Thyroid gland (tissue), 4 donors: Measurements from ENCODE around the gene TMEM164.

Source experiments
- POLR2A ChIP-seq, 2 donors: fragments of 450-650 bp; IDR thresholded peaks; one replicate each; pipeline ENCODE4 v1.6.1; 2017; ENCODE audit warnings: antibody characterized with exemption in 2 of 2, mild to moderate bottlenecking in 2 of 2, moderate library complexity in 1 of 2
- TF ChIP-seq, protein P1 (sequence below), 6 experiments: fragments of 200-600 bp in 3 of 6; fragments of 450-650 bp in 3 of 6; sonication (generic) in 3 of 6; IDR thresholded peaks; one replicate each; pipeline ENCODE4 v1.5.1; 2016 to 2019; ENCODE audit warnings: antibody characterized with exemption in 6 of 6, mild to moderate bottlenecking in 2 of 6, inconsistent platforms in 1 of 6, moderate library complexity in 1 of 6

GRCh38 chrX:110056419-110056818 lies 53.5 kb downstream of the TMEM164 start:
- no peak for TF ChIP-seq POLR2A (IDR thresholded peaks at IDR 0.05)
- TF ChIP-seq, protein P1, sequence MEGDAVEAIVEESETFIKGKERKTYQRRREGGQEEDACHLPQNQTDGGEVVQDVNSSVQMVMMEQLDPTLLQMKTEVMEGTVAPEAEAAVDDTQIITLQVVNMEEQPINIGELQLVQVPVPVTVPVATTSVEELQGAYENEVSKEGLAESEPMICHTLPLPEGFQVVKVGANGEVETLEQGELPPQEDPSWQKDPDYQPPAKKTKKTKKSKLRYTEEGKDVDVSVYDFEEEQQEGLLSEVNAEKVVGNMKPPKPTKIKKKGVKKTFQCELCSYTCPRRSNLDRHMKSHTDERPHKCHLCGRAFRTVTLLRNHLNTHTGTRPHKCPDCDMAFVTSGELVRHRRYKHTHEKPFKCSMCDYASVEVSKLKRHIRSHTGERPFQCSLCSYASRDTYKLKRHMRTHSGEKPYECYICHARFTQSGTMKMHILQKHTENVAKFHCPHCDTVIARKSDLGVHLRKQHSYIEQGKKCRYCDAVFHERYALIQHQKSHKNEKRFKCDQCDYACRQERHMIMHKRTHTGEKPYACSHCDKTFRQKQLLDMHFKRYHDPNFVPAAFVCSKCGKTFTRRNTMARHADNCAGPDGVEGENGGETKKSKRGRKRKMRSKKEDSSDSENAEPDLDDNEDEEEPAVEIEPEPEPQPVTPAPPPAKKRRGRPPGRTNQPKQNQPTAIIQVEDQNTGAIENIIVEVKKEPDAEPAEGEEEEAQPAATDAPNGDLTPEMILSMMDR (IDR thresholded peaks at IDR 0.05), result no peak
